ENCODE measurements around the gene SCN4B. TPM values are rescaled to one million over a fixed set of nuclear protein-coding genes. Genes with fewer than 3 reads are reported as not detected.
A peak's percentile ranks its signal among the peaks of the same experiment; 100 is the strongest.

SCN4B gene
- total RNA-seq, 4 donors from 2014 or later, result 2.7 to 5.8 (median 3.8) TPM

GRCh38 chr11:118114266-118114665, 38.4 kb downstream of the SCN4B start:
- no peaks in the 10 kb centered on the region for H3K4me1 ChIP-seq
- TF ChIP-seq POLR2A (IDR thresholded peaks at IDR 0.05) (no peak), POLR2AphosphoS5 (IDR thresholded peaks at IDR 0.05) (no peak), EP300 (IDR thresholded peaks at IDR 0.05) (no peak), CTCF (IDR thresholded peaks at IDR 0.05) (no peak)
- ATAC-seq, result no peak
- H3K27ac ChIP-seq, result no peak overlapping the region
- no peaks in the 10 kb centered on the region for H3K36me3 ChIP-seq
- peaks cover 20% of the 10 kb centered on the region for H3K27me3 ChIP-seq
- no peaks in the 10 kb centered on the region for H3K9me3 ChIP-seq
- no peak overlapping the region for H3K4me3 ChIP-seq
- 100% methylated on average over 1 of the region's 1 CpG; no CpG with 5 or more reads in 1 of the 2 donors for WGBS, 2 donors (ENCODE audit: low coverage in 1 of 2)

- Histone ChIP-seq H3K27me3 (peaks cover 20% of the 10 kb centered on the region), H3K9me3 (no peaks in the 10 kb centered on the region), H3K36me3 (no peaks in the 10 kb centered on the region), H3K4me1 (no peaks in the 10 kb centered on the region), H3K27ac (no peak overlapping the region), H3K4me3 (no peak overlapping the region)
- WGBS, 2 donors (ENCODE audit: low coverage in 1 of 2), result 94% methylated on average over 6 of the region's 11 CpGs; no CpG with 5 or more reads in 1 of the 2 donors
- no peak for ATAC-seq
- TF ChIP-seq POLR2A (IDR thresholded peaks at IDR 0.05) (no peak), POLR2AphosphoS5 (IDR thresholded peaks at IDR 0.05) (no peak), CTCF (IDR thresholded peaks at IDR 0.05) (no peak), EP300 (IDR thresholded peaks at IDR 0.05) (no peak)
Measured at GRCh38 chr11:118112711-118113430, 39.8 kb downstream of the SCN4B start.

- no peak for ATAC-seq
- Histone ChIP-seq H3K36me3 (no peaks in the 10 kb centered on the region), H3K9me3 (no peaks in the 10 kb centered on the region), H3K27ac (no peak overlapping the region), H3K27me3 (peaks cover 13% of the 10 kb centered on the region), H3K4me3 (no peak overlapping the region), H3K4me1 (no peaks in the 10 kb centered on the region)
- no peak for TF ChIP-seq CTCF (IDR thresholded peaks at IDR 0.05)
- TF ChIP-seq POLR2A (IDR thresholded peaks at IDR 0.05), result no peak
- no peak for TF ChIP-seq POLR2AphosphoS5 (IDR thresholded peaks at IDR 0.05)
- TF ChIP-seq EP300 (IDR thresholded peaks at IDR 0.05), result no peak
- 71 to 100% methylated on average over 1 to 3 of the region's 6 CpGs for WGBS, 2 donors (ENCODE audit: low coverage in 1 of 2)
Measured at GRCh38 chr11:118111744-118112035, 40.9 kb downstream of the SCN4B start.

- WGBS, 2 donors (ENCODE audit: low coverage in 1 of 2), result 53 to 61% methylated on average over 4 to 8 of the region's 8 CpGs
- no peaks in the 10 kb centered on the region for H3K9me3 ChIP-seq
- no peaks in the 10 kb centered on the region for H3K4me1 ChIP-seq
- H3K36me3 ChIP-seq, result no peaks in the 10 kb centered on the region
- no peak for ATAC-seq
- no peak for TF ChIP-seq POLR2AphosphoS5 (IDR thresholded peaks at IDR 0.05)
- no peak for TF ChIP-seq CTCF (IDR thresholded peaks at IDR 0.05)
- TF ChIP-seq EP300 (IDR thresholded peaks at IDR 0.05), result no peak
- TF ChIP-seq POLR2A (IDR thresholded peaks at IDR 0.05), result no peak
- peaks cover 10% of the 10 kb centered on the region for H3K27me3 ChIP-seq
- H3K27ac ChIP-seq, result no peak overlapping the region
- H3K4me3 ChIP-seq, result no peak overlapping the region
Measured at GRCh38 chr11:118111019-118111743, 41.4 kb downstream of the SCN4B start.

- Histone ChIP-seq H3K36me3 (no peaks in the 10 kb centered on the region), H3K27me3 (peaks cover 6% of the 10 kb centered on the region), H3K9me3 (no peaks in the 10 kb centered on the region), H3K4me1 (no peaks in the 10 kb centered on the region), H3K4me3 (no peak overlapping the region), H3K27ac (no peak overlapping the region)
- peak; percentile 64 for ATAC-seq
- 26 to 61% methylated on average over 2 of the region's 2 CpGs for WGBS, 2 donors (ENCODE audit: low coverage in 1 of 2)
- TF ChIP-seq POLR2AphosphoS5 (IDR thresholded peaks at IDR 0.05) (peak; percentile 51), EP300 (IDR thresholded peaks at IDR 0.05) (no peak)
Measured at GRCh38 chr11:118109231-118109630, 43.4 kb downstream of the SCN4B start.

Data from gastroesophageal sphincter (tissue), 4 donors.